OCI-LY1 (cell line): ENCODE measurements around the gene TLE3.

ENCODE experiments used
- CTCF ChIP-seq: fragments of 200-600 bp; sonication (generic), shearing (Covaris generic); IDR thresholded peaks from 2 replicates; pipeline ENCODE4 v1.5.1; 2017; ENCODE audit warnings: mild to moderate bottlenecking, antibody characterized with exemption, low read length, moderate library complexity, mixed read lengths
- EZH2 ChIP-seq: fragments of 200-600 bp; sonication (generic), shearing (Covaris generic); IDR thresholded peaks from 2 replicates; pipeline ENCODE4 v1.8.0; 2017; ENCODE audit warnings: borderline replicate concordance, mixed run types, mild to moderate bottlenecking, antibody characterized with exemption, low read length, moderate library complexity, mixed read lengths

DNA sequence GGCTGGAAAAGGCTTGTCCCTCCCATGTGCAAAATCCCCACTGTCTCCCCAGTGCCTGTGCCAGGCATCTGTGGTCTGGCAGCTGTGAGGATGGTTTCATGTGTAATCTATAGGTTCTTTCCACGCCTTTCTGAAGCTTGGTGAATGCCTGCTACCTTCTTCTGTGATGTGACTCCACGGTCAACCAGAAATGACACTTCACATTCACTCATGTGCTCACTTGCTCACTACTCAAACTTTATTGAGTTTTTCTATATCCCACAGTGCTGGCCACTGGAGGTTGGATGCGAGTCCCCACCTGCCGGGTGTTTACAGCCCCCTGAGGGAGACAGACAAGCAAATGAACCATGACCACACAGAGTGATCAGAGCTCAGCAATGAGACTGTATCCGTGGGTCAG is 27.9 kb upstream of the TLE3 start:
- TF ChIP-seq EZH2 (no peak), CTCF (no peak)
